HG03457 (cell line): ENCODE results near the gene LHX6.

ENCODE experiments used
- ATAC-seq: cut with Tn5 transposase; IDR thresholded peaks from one replicate; pipeline ENCODE4 v1.9.1; 2021; ENCODE audit warnings: moderate number of reproducible peaks; ENCODE audit not compliant: unreplicated experiment

Gene LHX6

GRCh38 chr9:122216798-122217418 lies 11.8 kb downstream of the LHX6 start:
- ATAC-seq = no peak

GRCh38 chr9:122216138-122216797 lies 12.5 kb downstream of the LHX6 start:
- ATAC-seq = no peak

- ATAC-seq = no peak
Observed at GRCh38 chr9:122215663-122216062, 13.1 kb downstream of the LHX6 start.

- ATAC-seq = no peak
Observed at GRCh38 chr9:122214507-122214906, 14.2 kb downstream of the LHX6 start.

GRCh38 chr9:122213589-122214413 lies 15.0 kb downstream of the LHX6 start:
- no peak for ATAC-seq

GRCh38 chr9:122213102-122213588 lies 15.6 kb downstream of the LHX6 start:
- ATAC-seq = no peak

- no peak for ATAC-seq
Observed at GRCh38 chr9:122212473-122213004, 16.2 kb downstream of the LHX6 start.

- no peak for ATAC-seq
Observed at GRCh38 chr9:122209451-122209850, 19.3 kb downstream of the LHX6 start.

- ATAC-seq = no peak
Observed at GRCh38 chr9:122207096-122207495, 21.7 kb downstream of the LHX6 start.

GRCh38 chr9:122206118-122207046 lies 22.4 kb downstream of the LHX6 start:
- ATAC-seq = no peak

GRCh38 chr9:122205176-122205575 lies 23.6 kb downstream of the LHX6 start:
- ATAC-seq = no peak

- no peak for ATAC-seq
Observed at GRCh38 chr9:122204491-122204890, 24.3 kb downstream of the LHX6 start.

- ATAC-seq = no peak
Observed at GRCh38 chr9:122204055-122204454, 24.7 kb downstream of the LHX6 start.

- no peak for ATAC-seq
Observed at GRCh38 chr9:122202111-122202510, 26.6 kb downstream of the LHX6 start.

- no peak for ATAC-seq
Observed at GRCh38 chr9:122201641-122202040, 27.1 kb downstream of the LHX6 start.

GRCh38 chr9:122200960-122201595 lies 27.7 kb downstream of the LHX6 start:
- ATAC-seq = no peak

- ATAC-seq = no peak
Observed at GRCh38 chr9:122197882-122198281, 30.9 kb downstream of the LHX6 start.

GRCh38 chr9:122197426-122197825 lies 31.3 kb downstream of the LHX6 start:
- no peak for ATAC-seq

GRCh38 chr9:122195875-122196274 lies 32.9 kb downstream of the LHX6 start:
- no peak for ATAC-seq

- ATAC-seq = no peak
Observed at GRCh38 chr9:122193651-122194050, 35.1 kb downstream of the LHX6 start.
